NCI-H2196 treated with DMSO at 0.1 percent for 48 hours (cell line): ENCODE data around the gene USP49.
"Not testable (repeated sequence)": the region's sequence is repeated elsewhere in the genome, so short reads cannot be mapped to it uniquely, and the experiment has no call there.

ENCODE experiments used
- DNase-seq: peaks from one replicate; lab custom pipeline; 2025; ENCODE audit not compliant: unreplicated experiment; lab: John Stamatoyannopoulos, UW

USP49 gene

GRCh38 chr6:41781366-41781730, 113.8 kb downstream of the USP49 start:
- peak; percentile 39 for DNase-seq

GRCh38 chr6:41780551-41781365, 114.4 kb downstream of the USP49 start, which contains the start of gene PRICKLE4:
TSS of gene PRICKLE4 (plus strand) at chr6:41780782. CDS start at chr6:41783474, 2,692 bp downstream.
- DNase-seq = peak; percentile 39

GRCh38 chr6:41779788-41780550, 115.2 kb downstream of the USP49 start, which contains the start of gene FRS3:
TSS of gene FRS3 (minus strand) at chr6:41779900. CDS start at chr6:41776987, 2,913 bp downstream.
- peak; percentile 77 for DNase-seq

- DNase-seq = no peak
These were observed 115.8 kb downstream of the USP49 start for GRCh38 chr6:41779336-41779735.

- DNase-seq = no peak
These were observed 116.3 kb downstream of the USP49 start for GRCh38 chr6:41778895-41779294.

GRCh38 chr6:41777551-41778285, 117.5 kb downstream of the USP49 start:
- DNase-seq = no peak

- DNase-seq = no peak
These were observed 119.8 kb downstream of the USP49 start for GRCh38 chr6:41775293-41775882.

- no peak for DNase-seq
These were observed 120.3 kb downstream of the USP49 start for GRCh38 chr6:41774841-41775240.

GRCh38 chr6:41771058-41771983, 123.9 kb downstream of the USP49 start:
- no peak for DNase-seq

- DNase-seq = no peak
These were observed 124.7 kb downstream of the USP49 start for GRCh38 chr6:41770381-41771057.

- DNase-seq = no peak
These were observed 125.8 kb downstream of the USP49 start for GRCh38 chr6:41769376-41769775.

- DNase-seq = no peak
These were observed 126.4 kb downstream of the USP49 start for GRCh38 chr6:41768545-41769308.

GRCh38 chr6:41767112-41767833, 127.9 kb downstream of the USP49 start:
- no peak for DNase-seq

- DNase-seq = not testable (repeated sequence)
These were observed 129.0 kb downstream of the USP49 start for GRCh38 chr6:41766043-41766664.

GRCh38 chr6:41763470-41763869, 131.7 kb downstream of the USP49 start:
- DNase-seq = no peak

- no peak for DNase-seq
These were observed 135.1 kb downstream of the USP49 start for GRCh38 chr6:41759905-41760579.
